ENCODE data around the gene SRGAP1. TPM values are rescaled to one million over a fixed set of nuclear protein-coding genes. Genes with fewer than 3 reads are reported as not detected.
"Not testable (repeated sequence)": the region's sequence is repeated elsewhere in the genome, so short reads cannot be mapped to it uniquely, and the experiment has no call there.

SRGAP1 gene
- polyA plus RNA-seq, 1 donor (not counting 4 experiments of a cell fraction or from before 2014, with no cell fraction given), result 4.5 TPM

DNA sequence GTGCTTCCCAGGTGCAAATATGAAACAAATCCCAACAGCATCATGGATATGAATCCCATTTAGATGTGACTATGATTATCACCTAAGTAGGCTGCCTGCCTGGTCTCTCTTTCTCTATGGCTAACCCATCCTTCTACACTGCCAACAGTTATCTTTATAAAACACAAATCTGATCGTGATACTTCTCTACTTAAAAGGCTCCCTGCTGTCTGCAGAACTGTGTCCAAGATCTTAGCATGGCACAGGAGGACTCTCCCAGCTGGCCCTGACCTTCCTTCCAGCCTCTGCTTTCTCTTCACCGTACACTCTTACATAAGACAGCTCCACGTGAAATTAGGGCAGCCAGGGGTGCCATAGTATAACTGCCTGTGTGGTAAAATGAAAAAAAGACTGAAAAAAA is 3.5 kb upstream of the SRGAP1 start:
- Histone ChIP-seq H3K4me1 (ENCODE audit: control insufficient read depth, extremely low read depth, insufficient read depth, low read length) (peaks cover 3% of the 10 kb centered on the region), H3K4me3 (ENCODE audit: control insufficient read depth in 2 of 3, extremely low read depth in 1 of 3, insufficient read depth in 2 of 3, low read depth in 1 of 3, low read length in 3 of 3) (no peak overlapping the region), H3K9me3 (ENCODE audit: control insufficient read depth, low read depth, low read length) (no peaks in the 10 kb centered on the region), H3K9me1 (ENCODE audit: control insufficient read depth, extremely low read depth, insufficient read depth, low read length) (no peaks in the 10 kb centered on the region), H3K4me2 (ENCODE audit: control insufficient read depth, extremely low read depth, insufficient read depth, low read depth, low read length) (no peak overlapping the region), H3K79me2 (ENCODE audit: control insufficient read depth, insufficient read depth, low read length) (peaks cover 15% of the 10 kb centered on the region), H4K20me1 (ENCODE audit: control insufficient read depth, extremely low read depth, insufficient read depth, low read length) (no peaks in the 10 kb centered on the region), H3K9ac (ENCODE audit: control insufficient read depth, extremely low read depth, insufficient read depth, low read length) (no peak overlapping the region), H3K27me3 (ENCODE audit: control insufficient read depth, extremely low read depth, insufficient read depth, low read length) (no peaks in the 10 kb centered on the region), H3K36me3 (ENCODE audit: control insufficient read depth in 2 of 2, extremely low read depth in 1 of 2, insufficient read depth in 2 of 2, low read length in 2 of 2) (no peaks in the 10 kb centered on the region), H2AFZ (ENCODE audit: control insufficient read depth, low read length) (peak overlapping the region; percentile 26), H3K27ac (ENCODE audit: control insufficient read depth, insufficient read depth, low read length) (no peak overlapping the region)
- dilution Hi-C loops (cut with MboI; ENCODE audit: extremely low pct_ligation_motif_present, low sequenced_read_pairs), result loop anchor here (25.0 kb wide), 1 partner anchor 421 kb away; no protein-coding TSS in a partner anchor
- TF ChIP-seq, protein P1, sequence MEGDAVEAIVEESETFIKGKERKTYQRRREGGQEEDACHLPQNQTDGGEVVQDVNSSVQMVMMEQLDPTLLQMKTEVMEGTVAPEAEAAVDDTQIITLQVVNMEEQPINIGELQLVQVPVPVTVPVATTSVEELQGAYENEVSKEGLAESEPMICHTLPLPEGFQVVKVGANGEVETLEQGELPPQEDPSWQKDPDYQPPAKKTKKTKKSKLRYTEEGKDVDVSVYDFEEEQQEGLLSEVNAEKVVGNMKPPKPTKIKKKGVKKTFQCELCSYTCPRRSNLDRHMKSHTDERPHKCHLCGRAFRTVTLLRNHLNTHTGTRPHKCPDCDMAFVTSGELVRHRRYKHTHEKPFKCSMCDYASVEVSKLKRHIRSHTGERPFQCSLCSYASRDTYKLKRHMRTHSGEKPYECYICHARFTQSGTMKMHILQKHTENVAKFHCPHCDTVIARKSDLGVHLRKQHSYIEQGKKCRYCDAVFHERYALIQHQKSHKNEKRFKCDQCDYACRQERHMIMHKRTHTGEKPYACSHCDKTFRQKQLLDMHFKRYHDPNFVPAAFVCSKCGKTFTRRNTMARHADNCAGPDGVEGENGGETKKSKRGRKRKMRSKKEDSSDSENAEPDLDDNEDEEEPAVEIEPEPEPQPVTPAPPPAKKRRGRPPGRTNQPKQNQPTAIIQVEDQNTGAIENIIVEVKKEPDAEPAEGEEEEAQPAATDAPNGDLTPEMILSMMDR (optimal IDR thresholded peaks at IDR 0.05 in 1 of 3, IDR thresholded peaks at IDR 0.05 in 1 of 3, conservative IDR thresholded peaks at IDR 0.05 in 1 of 3; ENCODE audit: extremely low read depth in 1 of 3, insufficient read depth in 2 of 3, low read length in 3 of 3), result no peak
- no peak for TF ChIP-seq EZH2 (IDR thresholded peaks at IDR 0.05; ENCODE audit: low read length)
- FAIRE-seq (no peak), DNase-seq (ENCODE audit: low read depth, low spot score) (no peak)

DNA sequence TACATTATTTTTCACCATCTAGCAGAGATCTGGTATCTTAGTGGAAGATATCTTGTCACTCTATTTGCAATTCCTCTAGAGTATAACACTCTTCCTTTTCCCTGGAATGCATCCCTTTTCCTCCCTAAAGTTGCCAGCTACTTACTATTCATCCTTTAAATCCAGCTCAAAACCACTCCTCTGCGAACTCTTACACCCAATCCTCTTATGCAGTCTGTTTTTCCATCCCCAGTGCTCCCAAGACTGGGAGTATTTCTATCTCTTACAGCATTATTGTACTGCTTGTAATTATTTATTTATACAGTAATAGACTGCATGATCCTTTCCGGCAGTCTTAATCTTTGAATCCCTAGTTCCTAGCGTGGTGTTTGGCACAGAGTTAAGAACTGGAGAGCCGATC is 2.9 kb upstream of the SRGAP1 start:
- no peak for FAIRE-seq
- no peak overlapping the region for H3K9ac ChIP-seq (ENCODE audit: control insufficient read depth, extremely low read depth, insufficient read depth, low read length)

DNA sequence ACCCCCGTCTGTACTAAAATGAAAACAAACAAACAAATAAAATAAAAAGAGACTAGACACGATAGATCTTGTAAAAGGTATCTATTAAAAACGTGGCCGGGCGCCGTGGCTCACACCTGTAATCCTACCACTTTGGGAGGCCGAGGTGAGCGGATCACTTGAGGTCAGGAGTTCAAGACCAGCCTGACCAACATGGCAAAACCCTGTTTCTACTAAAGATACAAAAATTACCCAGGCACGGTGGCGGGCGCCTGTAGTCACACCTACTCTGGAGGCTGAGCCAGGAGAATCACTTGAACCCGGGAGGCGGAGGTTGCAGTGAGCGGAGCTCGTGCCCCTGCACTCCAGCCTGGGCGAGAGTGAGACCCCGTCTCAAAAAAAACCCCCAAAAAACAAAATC is 1.8 kb upstream of the SRGAP1 start:
- H3K9ac ChIP-seq (ENCODE audit: control insufficient read depth, extremely low read depth, insufficient read depth, low read length); H3K4me3 ChIP-seq (ENCODE audit: control insufficient read depth in 2 of 3, extremely low read depth in 1 of 3, insufficient read depth in 2 of 3, low read depth in 1 of 3, low read length in 3 of 3); H3K27ac ChIP-seq (ENCODE audit: control insufficient read depth, insufficient read depth, low read length); H3K9me3 ChIP-seq (ENCODE audit: control insufficient read depth, low read depth, low read length); H3K4me2 ChIP-seq (ENCODE audit: control insufficient read depth, extremely low read depth, insufficient read depth, low read depth, low read length); FAIRE-seq; H3K9me1 ChIP-seq (ENCODE audit: control insufficient read depth, extremely low read depth, insufficient read depth, low read length); H3K27me3 ChIP-seq (ENCODE audit: control insufficient read depth, extremely low read depth, insufficient read depth, low read length); H4K20me1 ChIP-seq (ENCODE audit: control insufficient read depth, extremely low read depth, insufficient read depth, low read length); H3K36me3 ChIP-seq (ENCODE audit: control insufficient read depth in 2 of 2, extremely low read depth in 1 of 2, insufficient read depth in 2 of 2, low read length in 2 of 2); DNase-seq (ENCODE audit: low read depth, low spot score); H2AFZ ChIP-seq (ENCODE audit: control insufficient read depth, low read length): not testable (repeated sequence)
- Histone ChIP-seq H3K4me1 (ENCODE audit: control insufficient read depth, extremely low read depth, insufficient read depth, low read length) (peaks cover 17% of the 10 kb centered on the region), H3K79me2 (ENCODE audit: control insufficient read depth, insufficient read depth, low read length) (peaks cover 33% of the 10 kb centered on the region)
- dilution Hi-C loops (cut with MboI; ENCODE audit: extremely low pct_ligation_motif_present, low sequenced_read_pairs), result loop anchor here (25.0 kb wide), 1 partner anchor 420 kb away; no protein-coding TSS in a partner anchor

More for the DNA sequence above, 2.9 kb upstream of the SRGAP1 start:
- Histone ChIP-seq H3K27ac (ENCODE audit: control insufficient read depth, insufficient read depth, low read length) (no peak overlapping the region), H3K4me1 (ENCODE audit: control insufficient read depth, extremely low read depth, insufficient read depth, low read length) (peaks cover 7% of the 10 kb centered on the region), H3K79me2 (ENCODE audit: control insufficient read depth, insufficient read depth, low read length) (peaks cover 21% of the 10 kb centered on the region), H3K4me2 (ENCODE audit: control insufficient read depth, extremely low read depth, insufficient read depth, low read depth, low read length) (no peak overlapping the region), H3K4me3 (ENCODE audit: control insufficient read depth in 2 of 3, extremely low read depth in 1 of 3, insufficient read depth in 2 of 3, low read depth in 1 of 3, low read length in 3 of 3) (no peak overlapping the region), H3K9me3 (ENCODE audit: control insufficient read depth, low read depth, low read length) (no peaks in the 10 kb centered on the region), H4K20me1 (ENCODE audit: control insufficient read depth, extremely low read depth, insufficient read depth, low read length) (no peaks in the 10 kb centered on the region), H2AFZ (ENCODE audit: control insufficient read depth, low read length) (no peak overlapping the region), H3K36me3 (ENCODE audit: control insufficient read depth in 2 of 2, extremely low read depth in 1 of 2, insufficient read depth in 2 of 2, low read length in 2 of 2) (peaks cover 0 to 3% of the 10 kb centered on the region in 2 experiments), H3K27me3 (ENCODE audit: control insufficient read depth, extremely low read depth, insufficient read depth, low read length) (no peaks in the 10 kb centered on the region), H3K9me1 (ENCODE audit: control insufficient read depth, extremely low read depth, insufficient read depth, low read length) (no peaks in the 10 kb centered on the region)
- no peak for DNase-seq (ENCODE audit: low read depth, low spot score)
- TF ChIP-seq, protein P1 (optimal IDR thresholded peaks at IDR 0.05 in 1 of 3, IDR thresholded peaks at IDR 0.05 in 1 of 3, conservative IDR thresholded peaks at IDR 0.05 in 1 of 3; ENCODE audit: extremely low read depth in 1 of 3, insufficient read depth in 2 of 3, low read length in 3 of 3), result no peak
- TF ChIP-seq EZH2 (IDR thresholded peaks at IDR 0.05; ENCODE audit: low read length), result no peak
- dilution Hi-C loops (cut with MboI; ENCODE audit: extremely low pct_ligation_motif_present, low sequenced_read_pairs), result loop anchor here (25.0 kb wide), 1 partner anchor 421 kb away; no protein-coding TSS in a partner anchor
